OCI-LY3 (cell line): Measurements from ENCODE around the gene MAP2K4.

Experiments
- H2AFZ ChIP-seq: fragments of 200-600, 300-600 bp; shearing (Covaris generic); 2 replicates; pipeline ENCODE4 v1.6.0; 2014; ENCODE audit warnings: antibody characterized with exemption, low read depth, low read length
- H3K27ac ChIP-seq: fragments of 200-600, 300-600 bp; sonication (generic); 2 replicates; pipeline ENCODE4 v1.5.1; 2014; ENCODE audit warnings: mild to moderate bottlenecking, low read length, moderate library complexity, mixed read lengths
- H3K27me3 ChIP-seq: fragments of 200-600, 300-600 bp; sonication (generic); 2 replicates; pipeline ENCODE4 v1.6.1; 2014; ENCODE audit warnings: low read depth, low read length, mixed read lengths
- H3K36me3 ChIP-seq: fragments of 200-600, 300-600 bp; sonication (generic); replicated peaks from 2 replicates; pipeline ENCODE3; 2014; ENCODE audit warnings: low read depth, low read length, mixed read lengths
- H3K4me1 ChIP-seq: fragments of 300-600, 200-600 bp; sonication (generic); 2 replicates; pipeline ENCODE4 v1.6.1; 2014; ENCODE audit warnings: low read length, mixed read lengths
- H3K4me2 ChIP-seq: fragments of 200-600, 300-600 bp; sonication (generic); 2 replicates; pipeline ENCODE4 v1.6.1; 2014; ENCODE audit warnings: low read length, mixed read lengths
- H3K4me3 ChIP-seq: fragments of 300-600, 200-600 bp; sonication (generic); 2 replicates; pipeline ENCODE4 v1.5.1; 2014; ENCODE audit warnings: antibody characterized with exemption, mild to moderate bottlenecking, low read length, moderate library complexity
- H3K79me2 ChIP-seq: fragments of 300-600, 200-600 bp; shearing (Covaris generic); 2 replicates; pipeline ENCODE4 v1.6.1; 2014; ENCODE audit warnings: mild to moderate bottlenecking, low read length, mixed read lengths
- H3K9ac ChIP-seq: fragments of 300-600, 200-600 bp; shearing (Covaris generic); 2 replicates; pipeline ENCODE4 v1.6.0; 2014; ENCODE audit warnings: mild to moderate bottlenecking, low read length, moderate library complexity
- H3K9me3 ChIP-seq: fragments of 200-600, 300-600 bp; shearing (Covaris generic); 2 replicates; pipeline ENCODE4 v1.6.1; 2014; ENCODE audit warnings: low read length, mixed read lengths; ENCODE audit not compliant: insufficient read depth
- H4K20me1 ChIP-seq: fragments of 200-600, 300-600 bp; sonication (generic); 2 replicates; pipeline ENCODE4 v1.6.1; 2016; ENCODE audit warnings: low read length, mixed read lengths; ENCODE audit not compliant: insufficient read depth
- CTCF ChIP-seq: fragments of 200-600, 300-600 bp; sonication (generic); IDR thresholded peaks from 2 replicates; pipeline ENCODE4 v1.5.1; 2014; ENCODE audit warnings: antibody characterized with exemption, low read length, low read depth
- EZH2phosphoT487 ChIP-seq: fragments of 200-600 bp; shearing (Covaris generic); IDR thresholded peaks from 2 replicates; pipeline ENCODE4 v1.6.1; 2018; ENCODE audit warnings: antibody characterized with exemption, mixed run types, low read depth

Gene MAP2K4

GRCh38 chr17:12128946-12129345 lies 108.3 kb downstream of the MAP2K4 start:
- H3K9ac ChIP-seq, result no peak overlapping the region
- TF ChIP-seq CTCF (no peak), EZH2phosphoT487 (no peak)
- H4K20me1 ChIP-seq, result no peaks in the 10 kb centered on the region
- no peaks in the 10 kb centered on the region for H3K4me1 ChIP-seq
- no peaks in the 10 kb centered on the region for H3K27me3 ChIP-seq
- no peaks in the 10 kb centered on the region for H3K79me2 ChIP-seq
- H3K4me3 ChIP-seq, result no peak overlapping the region
- peaks cover 21% of the 10 kb centered on the region for H3K36me3 ChIP-seq
- no peaks in the 10 kb centered on the region for H3K9me3 ChIP-seq
- no peak overlapping the region for H2AFZ ChIP-seq
- no peak overlapping the region for H3K4me2 ChIP-seq
- no peak overlapping the region for H3K27ac ChIP-seq

DNA sequence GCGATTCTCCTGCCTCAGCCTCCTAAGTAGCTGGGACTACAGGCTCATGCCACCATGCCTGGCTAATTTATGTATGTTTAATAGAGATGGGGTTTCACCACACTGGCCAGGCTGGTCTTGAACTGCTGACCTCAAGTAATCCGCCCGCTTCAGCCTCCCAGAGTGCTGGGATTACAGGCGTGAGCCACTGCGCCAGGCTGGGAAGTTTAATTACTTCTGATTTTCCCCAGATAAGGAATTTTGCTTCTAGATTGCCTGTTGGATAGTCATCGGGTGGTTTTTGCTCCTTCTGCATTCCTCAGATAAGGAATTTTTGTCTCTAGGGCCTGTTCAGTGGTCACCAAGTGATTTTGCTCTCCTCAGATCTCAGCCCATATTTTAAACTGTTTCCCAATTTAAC lies 112.5 kb downstream of the MAP2K4 start:
- no peak overlapping the region for H3K4me3 ChIP-seq
- no peaks in the 10 kb centered on the region; the same call in 1 of the 2 replicates for H3K9me3 ChIP-seq
- H3K27ac ChIP-seq, result no peak overlapping the region
- H3K4me2 ChIP-seq, result no peak overlapping the region
- TF ChIP-seq EZH2phosphoT487 (no peak), CTCF (no peak)
- H4K20me1 ChIP-seq, result no peaks in the 10 kb centered on the region
- H3K4me1 ChIP-seq, result no peaks in the 10 kb centered on the region
- no peak overlapping the region for H2AFZ ChIP-seq
- H3K27me3 ChIP-seq, result no peaks in the 10 kb centered on the region
- H3K36me3 ChIP-seq, result peaks cover 21% of the 10 kb centered on the region
- no peaks in the 10 kb centered on the region for H3K79me2 ChIP-seq
- H3K9ac ChIP-seq, result no peak overlapping the region

- no peak overlapping the region for H3K4me3 ChIP-seq
- no peak overlapping the region for H2AFZ ChIP-seq
- no peak overlapping the region for H3K27ac ChIP-seq
- peaks cover 20% of the 10 kb centered on the region for H3K36me3 ChIP-seq
- H3K4me1 ChIP-seq, result no peaks in the 10 kb centered on the region
- no peaks in the 10 kb centered on the region for H3K27me3 ChIP-seq
- H3K9ac ChIP-seq, result no peak overlapping the region
- no peaks in the 10 kb centered on the region; the same call in 1 of the 2 replicates for H3K9me3 ChIP-seq
- TF ChIP-seq CTCF, result no peak
- TF ChIP-seq EZH2phosphoT487, result no peak
- H3K4me2 ChIP-seq, result no peak overlapping the region
- no peaks in the 10 kb centered on the region for H3K79me2 ChIP-seq
- H4K20me1 ChIP-seq, result no peaks in the 10 kb centered on the region
Measured at GRCh38 chr17:12134101-12134500, 113.4 kb downstream of the MAP2K4 start.

DNA sequence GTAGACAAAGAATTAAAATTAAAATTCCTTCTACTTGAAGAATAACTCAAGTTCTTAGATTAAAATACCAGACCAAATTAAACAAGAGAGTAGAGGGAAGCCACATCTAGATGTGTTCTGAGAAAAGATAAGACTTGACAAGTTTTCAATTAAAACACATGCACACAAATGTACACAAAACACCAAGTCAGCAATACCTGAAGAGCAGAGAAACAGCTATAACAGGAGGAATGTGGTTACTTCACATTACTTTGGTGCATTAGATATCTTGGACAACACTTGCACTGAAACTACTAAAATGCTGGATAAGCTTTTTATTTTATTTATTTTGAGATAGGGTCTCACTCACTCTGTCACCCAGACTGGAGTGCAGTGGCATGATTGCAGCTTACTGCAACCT lies 113.9 kb downstream of the MAP2K4 start:
- H3K27me3 ChIP-seq, result no peaks in the 10 kb centered on the region
- H3K9me3 ChIP-seq, result no peaks in the 10 kb centered on the region; the same call in 1 of the 2 replicates
- no peaks in the 10 kb centered on the region for H4K20me1 ChIP-seq
- no peak overlapping the region for H3K27ac ChIP-seq
- H3K36me3 ChIP-seq, result peaks cover 15% of the 10 kb centered on the region
- H3K4me3 ChIP-seq, result no peak overlapping the region
- H2AFZ ChIP-seq, result no peak overlapping the region
- H3K4me1 ChIP-seq, result no peaks in the 10 kb centered on the region
- H3K9ac ChIP-seq, result no peak overlapping the region
- H3K4me2 ChIP-seq, result no peak overlapping the region
- no peak for TF ChIP-seq EZH2phosphoT487
- no peak for TF ChIP-seq CTCF
- no peaks in the 10 kb centered on the region for H3K79me2 ChIP-seq
